GM18858 (cell line): ENCODE results near the gene CCDC137.
"Not testable (repeated sequence)": the region's sequence is repeated elsewhere in the genome, so short reads cannot be mapped to it uniquely, and the experiment has no call there.

Source experiments
- ATAC-seq: cut with Tn5 transposase; IDR thresholded peaks from one replicate; pipeline ENCODE4 v1.9.1; 2021; ENCODE audit not compliant: unreplicated experiment

CCDC137 gene

GRCh38 chr17:81666342-81667191 lies at the start of gene CCDC137, which contains the start of gene OXLD1:
Gene CCDC137 (plus strand): TSS chr17:81666737. CDS start chr17:81666767, 30 bp downstream.
Gene OXLD1 (minus strand): TSS chr17:81666605. CDS start chr17:81666577, 28 bp downstream.
- ATAC-seq: peak; percentile 78

- no peak for ATAC-seq
These were observed 49.7 kb upstream of the CCDC137 start for GRCh38 chr17:81616877-81617276.

GRCh38 chr17:81618307-81618706 lies 48.2 kb upstream of the CCDC137 start:
- ATAC-seq: not testable (repeated sequence)

GRCh38 chr17:81621494-81622130 lies 44.9 kb upstream of the CCDC137 start:
- ATAC-seq: no peak

- no peak for ATAC-seq
These were observed 36.3 kb upstream of the CCDC137 start for GRCh38 chr17:81630274-81630673.

- ATAC-seq: no peak
These were observed 35.1 kb upstream of the CCDC137 start for GRCh38 chr17:81631482-81631881.

- no peak for ATAC-seq
These were observed 31.1 kb upstream of the CCDC137 start for GRCh38 chr17:81635431-81635830.

- no peak for ATAC-seq
These were observed 30.5 kb upstream of the CCDC137 start for GRCh38 chr17:81635973-81636504.

- ATAC-seq: peak; percentile 54
These were observed 29.8 kb upstream of the CCDC137 start, which contains the start of the genes NPLOC4 and TSPAN10 for GRCh38 chr17:81636505-81637288. Gene NPLOC4 (minus strand): TSS chr17:81637112. CDS start chr17:81636930, 182 bp downstream. Gene TSPAN10 (plus strand): TSS chr17:81637196. CDS start chr17:81642413, 5,217 bp downstream.

- ATAC-seq: no peak
These were observed 27.9 kb upstream of the CCDC137 start for GRCh38 chr17:81638683-81639082.

- no peak for ATAC-seq
These were observed 26.5 kb upstream of the CCDC137 start for GRCh38 chr17:81640011-81640410.

GRCh38 chr17:81641825-81642489 lies 24.6 kb upstream of the CCDC137 start:
- no peak for ATAC-seq

- ATAC-seq: no peak
These were observed 22.0 kb upstream of the CCDC137 start for GRCh38 chr17:81644496-81644895.

- no peak for ATAC-seq
These were observed 21.3 kb upstream of the CCDC137 start for GRCh38 chr17:81644976-81645952.

GRCh38 chr17:81646869-81647600 lies 19.5 kb upstream of the CCDC137 start:
- no peak for ATAC-seq

GRCh38 chr17:81647640-81648012 lies 18.9 kb upstream of the CCDC137 start:
- no peak for ATAC-seq

GRCh38 chr17:81648013-81648706 lies 18.4 kb upstream of the CCDC137 start:
- ATAC-seq: no peak

GRCh38 chr17:81648707-81649085 lies 17.8 kb upstream of the CCDC137 start:
- no peak for ATAC-seq
